GM19397 (cell line): ENCODE measurements around the gene SLC25A51.
A peak's percentile ranks its signal among the peaks of the same experiment; 100 is the strongest.

Experiments used
- ATAC-seq: cut with Tn5 transposase; IDR thresholded peaks from one replicate; pipeline ENCODE4 v1.9.1; 2021; ENCODE audit warnings: mild to moderate bottlenecking, moderate library complexity; ENCODE audit not compliant: unreplicated experiment

Gene SLC25A51, protein sequence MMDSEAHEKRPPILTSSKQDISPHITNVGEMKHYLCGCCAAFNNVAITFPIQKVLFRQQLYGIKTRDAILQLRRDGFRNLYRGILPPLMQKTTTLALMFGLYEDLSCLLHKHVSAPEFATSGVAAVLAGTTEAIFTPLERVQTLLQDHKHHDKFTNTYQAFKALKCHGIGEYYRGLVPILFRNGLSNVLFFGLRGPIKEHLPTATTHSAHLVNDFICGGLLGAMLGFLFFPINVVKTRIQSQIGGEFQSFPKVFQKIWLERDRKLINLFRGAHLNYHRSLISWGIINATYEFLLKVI

DNA sequence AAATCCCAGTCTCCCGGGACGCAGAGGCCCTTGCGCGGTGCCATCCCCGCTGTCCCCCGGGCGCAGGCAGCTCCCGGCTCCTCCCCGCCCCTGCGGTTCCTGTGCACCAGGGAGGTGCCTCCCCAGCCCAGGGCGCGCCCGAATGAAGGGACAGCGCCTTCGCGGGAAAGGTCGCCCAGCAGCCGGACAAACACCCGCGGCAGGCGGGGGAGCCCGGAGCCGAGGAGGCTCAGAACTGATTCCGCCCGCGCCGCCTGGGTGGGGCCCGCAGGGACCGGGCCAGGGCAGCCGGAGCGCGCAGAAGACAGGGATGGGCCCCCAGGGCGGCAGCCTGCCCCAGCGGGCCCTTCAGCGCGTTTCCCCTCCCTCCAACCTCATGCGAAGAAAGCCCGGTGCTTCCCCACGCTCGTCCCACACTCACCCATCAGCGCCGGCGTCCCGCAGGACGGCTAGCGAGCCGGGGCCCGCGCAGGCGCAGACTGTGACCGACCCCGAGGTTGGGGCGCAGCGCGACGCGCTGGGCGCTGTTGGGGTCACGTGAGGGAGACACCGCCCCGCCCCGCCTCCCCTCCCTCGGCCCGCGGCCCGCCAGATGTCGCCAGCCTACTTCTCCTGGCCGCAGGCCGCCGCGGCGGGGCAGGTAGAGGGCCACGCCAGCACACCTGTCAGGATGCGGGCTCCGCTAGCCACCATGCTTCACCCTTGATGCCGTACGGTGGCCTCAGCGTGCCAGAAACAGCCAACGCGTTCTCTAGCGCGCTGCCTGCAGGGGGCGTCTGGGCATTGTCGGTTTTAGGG, at the start of gene SLC25A51:
SLC25A51 (minus strand) TSS at position 481 of the 798 bp plus-strand sequence. CDS start 15,577 bp downstream, outside the sequence.
- peak; percentile 87 for ATAC-seq

DNA sequence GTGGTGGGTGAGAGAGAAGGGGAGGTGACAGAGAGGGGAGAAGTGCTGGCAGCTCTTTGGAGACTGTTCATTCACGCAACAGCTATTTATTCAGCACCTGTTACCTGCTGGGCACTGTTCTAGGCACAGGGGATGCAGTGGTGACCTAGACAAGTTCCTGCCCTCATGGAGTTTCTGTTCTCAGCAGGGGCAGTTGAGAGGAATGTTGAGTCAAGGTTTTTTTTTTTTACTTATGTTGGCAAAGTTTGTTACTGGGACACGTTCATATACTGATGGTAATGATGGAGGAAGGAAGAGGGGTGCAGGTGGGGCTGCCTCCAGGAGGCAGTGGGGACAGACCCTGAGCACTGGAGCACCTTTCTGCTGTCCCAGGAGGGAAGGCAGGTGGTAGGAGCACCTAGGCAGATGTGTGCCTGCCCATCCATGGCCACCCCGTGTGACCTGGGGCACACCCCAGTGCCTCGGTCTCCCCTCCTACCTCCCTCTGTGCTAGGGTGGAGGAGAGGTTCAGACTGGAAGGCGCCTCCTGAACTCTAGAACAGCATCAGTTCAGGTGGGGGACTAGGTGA, 49.4 kb upstream of the SLC25A51 start:
- no peak for ATAC-seq

DNA sequence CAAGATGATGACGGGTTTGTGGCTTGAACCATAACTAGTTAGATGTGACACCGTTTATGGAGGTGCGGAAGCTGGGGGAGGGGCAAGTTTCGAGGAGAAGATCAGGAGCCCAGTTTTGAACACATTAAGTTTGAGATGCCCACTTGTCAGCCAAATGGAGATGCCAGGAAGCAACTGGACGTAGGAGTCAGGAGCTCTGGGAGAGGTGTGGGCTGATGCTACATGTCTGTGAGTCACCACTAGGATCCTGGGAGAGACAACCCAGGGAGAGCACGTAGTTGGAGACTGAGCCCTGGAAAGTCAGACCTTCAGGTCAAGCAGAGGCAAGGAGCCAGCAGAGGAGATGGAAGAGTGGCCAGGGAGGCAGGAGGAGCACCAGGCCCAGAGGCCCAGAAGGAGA, 48.8 kb upstream of the SLC25A51 start:
- no peak for ATAC-seq

DNA sequence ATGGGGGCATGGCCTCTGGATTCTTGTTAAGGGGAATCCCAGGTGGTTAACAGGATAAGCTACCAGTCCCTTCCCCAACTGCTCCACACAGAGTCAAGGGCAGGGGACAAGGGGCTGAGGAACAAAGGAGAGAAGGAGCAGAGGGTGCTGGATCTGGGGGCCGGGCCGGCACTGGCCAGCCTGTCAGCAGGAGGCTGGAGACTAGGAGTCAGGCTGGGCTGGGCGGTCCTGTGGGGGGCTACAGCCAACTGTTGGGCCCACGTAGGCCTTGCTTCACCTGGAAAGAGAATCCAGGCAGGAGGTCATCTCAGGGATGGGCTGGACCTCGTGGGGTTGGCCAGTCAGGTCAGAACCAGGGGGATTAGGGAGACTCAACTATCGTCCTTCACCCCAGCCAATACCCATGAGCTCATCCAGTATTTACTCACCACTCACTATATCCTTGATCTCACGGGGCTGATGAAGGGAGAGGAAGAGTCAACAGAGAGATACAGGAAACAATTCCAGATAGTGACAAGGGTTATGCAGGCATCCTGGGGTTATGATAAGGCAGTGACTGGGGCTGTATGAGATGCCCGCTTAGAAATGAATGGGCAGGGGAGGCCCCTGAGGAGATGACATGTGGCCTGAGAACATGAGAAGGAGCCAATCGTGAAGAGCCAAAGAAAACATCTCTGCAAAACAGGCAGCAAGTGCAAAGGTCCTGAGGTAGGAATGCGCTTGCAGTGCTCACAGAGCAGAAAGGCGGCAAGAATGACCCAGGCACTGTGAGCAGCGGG, 47.9 kb upstream of the SLC25A51 start:
- no peak for ATAC-seq

DNA sequence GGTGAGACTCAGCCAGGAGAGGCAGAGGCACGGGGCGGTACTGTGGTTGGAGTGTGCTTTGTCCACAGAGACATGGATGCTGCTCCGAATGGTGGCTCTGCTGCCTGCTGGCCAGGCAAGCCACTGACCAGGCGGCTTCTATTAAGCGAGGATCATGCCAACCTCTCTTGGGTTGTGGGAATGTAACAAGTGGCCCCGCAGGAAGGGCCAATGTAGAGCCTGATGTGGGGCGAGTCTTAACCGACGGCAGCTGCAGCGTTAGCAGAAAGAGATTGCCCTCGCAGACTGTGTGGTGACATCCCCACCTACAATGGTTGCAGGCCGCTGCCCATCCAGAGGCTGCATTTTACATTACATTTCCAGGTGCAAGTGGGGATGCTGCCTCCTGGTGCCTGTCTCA, 46.6 kb upstream of the SLC25A51 start:
- no peak for ATAC-seq

DNA sequence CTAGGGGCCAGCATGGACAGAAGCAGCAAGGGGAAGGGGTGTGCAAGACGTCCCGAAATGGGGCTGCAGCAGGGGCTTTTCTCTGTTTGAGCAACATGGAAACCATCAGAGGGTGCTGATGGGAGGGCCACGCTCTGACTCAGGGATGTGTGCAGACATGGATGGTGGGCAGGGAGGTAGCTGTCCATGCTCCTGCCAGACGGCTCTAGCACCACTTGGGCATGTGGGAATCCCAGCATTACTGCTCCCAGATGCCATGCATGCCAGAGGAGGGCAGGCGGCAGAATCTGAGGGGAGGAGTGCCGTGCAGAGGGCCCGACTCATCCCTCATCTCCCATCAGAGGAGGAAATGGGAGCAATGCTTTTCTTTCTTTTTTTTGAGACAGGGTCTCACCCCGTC, 45.6 kb upstream of the SLC25A51 start:
- ATAC-seq: no peak

DNA sequence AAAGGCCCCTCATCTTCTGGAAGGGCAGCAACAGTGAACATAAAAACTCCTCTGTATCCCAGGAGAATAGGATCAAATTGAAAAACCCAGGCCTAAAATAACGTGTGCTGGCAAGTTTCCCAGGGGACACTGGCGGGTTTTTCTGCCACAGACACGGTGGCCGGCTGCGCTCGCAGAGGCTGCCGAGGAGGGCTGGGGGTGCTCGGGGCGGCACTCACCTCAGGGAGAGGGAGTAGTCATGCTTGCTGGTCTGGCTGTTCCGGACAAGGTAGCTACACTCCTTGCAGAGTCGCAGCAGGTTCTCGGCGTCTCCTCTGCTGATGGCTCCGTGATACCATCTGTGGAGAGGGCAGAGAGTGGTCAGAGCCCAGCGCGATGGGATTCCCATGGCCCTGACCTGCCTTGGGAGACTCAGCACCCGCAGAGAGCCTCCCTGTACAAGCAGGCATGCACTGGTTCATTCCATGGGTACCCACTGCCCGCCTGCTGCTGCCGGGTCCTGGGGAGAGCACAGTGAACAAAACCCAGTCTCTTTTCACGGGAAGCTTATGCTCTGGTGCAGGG, 44.6 kb upstream of the SLC25A51 start:
- ATAC-seq: no peak

DNA sequence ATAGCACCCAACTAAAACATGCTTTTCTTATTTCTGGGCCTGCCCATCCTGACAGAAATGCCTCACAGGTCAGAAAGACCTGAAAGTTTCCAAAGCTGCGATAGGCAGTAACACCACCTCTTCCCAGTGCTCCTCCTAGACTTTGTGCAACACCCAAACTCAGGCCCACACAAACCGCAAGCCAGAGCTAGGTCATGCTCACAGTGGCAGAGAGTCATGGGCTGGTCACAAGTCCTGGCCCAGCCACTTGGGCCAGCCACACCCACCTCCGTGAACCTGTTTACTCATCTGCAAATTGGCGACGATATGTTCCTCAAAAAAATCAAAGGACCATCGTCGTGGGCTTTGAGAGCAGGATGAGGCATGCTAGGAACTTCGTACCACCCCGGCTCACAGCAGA, 44.0 kb upstream of the SLC25A51 start:
- ATAC-seq: no peak

DNA sequence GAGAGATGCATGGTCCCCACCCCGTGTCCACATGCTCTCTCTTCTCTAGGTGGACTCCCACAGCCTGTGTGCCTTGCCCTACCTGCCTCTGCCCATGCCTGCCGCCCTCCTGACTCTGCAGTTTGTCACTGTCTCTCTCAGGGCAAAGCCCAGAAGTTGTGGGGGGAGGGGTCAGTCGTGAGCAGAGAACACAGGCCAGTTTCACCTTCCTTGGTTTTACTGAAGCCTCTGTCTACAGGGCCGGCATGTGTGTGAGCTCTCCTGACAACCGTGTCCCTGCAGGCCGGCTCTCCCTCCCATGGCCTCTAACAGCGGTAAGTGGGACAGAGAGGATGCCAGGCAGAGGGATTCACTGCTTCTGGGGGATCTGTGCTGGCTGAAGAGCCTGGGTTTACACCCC, 43.5 kb upstream of the SLC25A51 start:
- no peak for ATAC-seq

DNA sequence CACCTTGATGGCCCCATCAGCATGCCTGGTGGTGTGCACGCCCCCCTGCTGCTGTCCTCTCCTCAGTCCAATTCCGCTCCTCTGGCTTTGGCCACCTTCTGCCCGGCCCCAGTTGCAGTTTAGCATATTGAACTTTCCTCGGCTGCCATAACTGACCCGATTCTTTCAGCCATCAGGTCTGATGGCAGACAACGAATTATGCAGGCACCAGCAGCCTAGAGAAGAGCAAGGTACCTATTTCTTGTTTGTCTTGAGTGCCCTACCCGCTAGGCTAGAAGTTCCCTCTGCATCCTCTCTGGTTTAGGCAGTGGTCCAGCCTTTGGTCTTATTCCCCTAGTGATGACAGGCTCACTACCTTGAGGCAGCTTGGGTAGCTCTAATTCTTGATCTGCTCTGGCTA, 43.0 kb upstream of the SLC25A51 start:
- no peak for ATAC-seq

DNA sequence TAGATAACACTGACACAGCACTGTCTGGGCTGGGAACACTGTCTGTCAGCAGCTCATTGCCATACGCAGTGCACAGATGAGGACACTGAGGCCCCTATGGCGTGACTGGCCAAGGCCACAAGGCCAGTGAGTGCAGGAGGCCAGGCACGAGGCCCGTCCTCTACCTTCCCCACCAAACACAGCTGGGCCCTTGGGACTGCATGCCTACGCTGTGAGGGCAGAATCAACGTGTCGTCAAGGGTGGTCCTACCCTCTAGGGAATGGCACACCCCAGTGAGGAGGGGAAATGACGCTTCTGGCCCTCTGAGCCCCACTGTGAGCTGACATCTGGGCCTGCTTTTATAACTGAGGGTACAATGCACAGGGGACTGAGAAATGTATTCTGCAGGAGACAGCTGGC, 42.1 kb upstream of the SLC25A51 start:
- ATAC-seq: no peak

DNA sequence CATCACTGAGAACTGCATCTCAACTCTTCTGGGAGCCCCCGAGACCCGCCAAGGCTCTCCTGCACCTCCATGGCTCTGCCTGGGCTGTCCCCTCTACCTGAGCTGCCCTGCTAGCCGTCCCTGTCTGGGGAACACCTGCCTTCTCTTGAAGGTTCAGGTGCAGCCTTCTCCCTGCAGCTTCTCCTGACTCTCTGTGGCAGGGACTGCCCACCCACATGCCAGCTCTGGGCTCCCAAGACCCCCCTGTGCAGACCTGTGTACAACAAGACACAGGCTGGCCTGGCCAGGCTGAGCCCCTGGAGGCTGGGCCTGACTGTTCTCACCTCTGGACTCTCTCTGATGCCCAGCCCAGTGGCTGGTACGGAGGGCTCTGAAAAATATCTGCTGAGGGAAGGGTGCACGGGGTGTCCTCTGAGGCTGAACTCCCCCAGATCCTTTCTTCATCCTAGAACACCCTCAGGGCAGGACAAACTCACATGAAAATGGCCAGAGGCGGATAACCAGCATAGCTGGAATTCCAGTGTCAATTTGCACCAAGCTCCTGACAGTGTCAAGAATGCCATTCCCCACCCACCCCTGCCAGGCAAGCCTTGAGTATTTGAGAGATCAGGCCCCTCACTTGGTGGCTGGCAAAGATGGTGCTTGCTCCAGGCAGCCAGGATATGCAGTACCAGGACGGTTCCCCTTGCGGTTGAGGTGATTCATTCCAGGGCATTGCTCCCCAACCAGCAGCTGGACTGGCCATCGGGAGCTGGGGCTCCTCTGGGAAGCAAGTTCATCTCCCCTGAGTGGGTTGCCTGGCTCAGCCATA, 40.9 kb upstream of the SLC25A51 start:
- ATAC-seq: no peak

DNA sequence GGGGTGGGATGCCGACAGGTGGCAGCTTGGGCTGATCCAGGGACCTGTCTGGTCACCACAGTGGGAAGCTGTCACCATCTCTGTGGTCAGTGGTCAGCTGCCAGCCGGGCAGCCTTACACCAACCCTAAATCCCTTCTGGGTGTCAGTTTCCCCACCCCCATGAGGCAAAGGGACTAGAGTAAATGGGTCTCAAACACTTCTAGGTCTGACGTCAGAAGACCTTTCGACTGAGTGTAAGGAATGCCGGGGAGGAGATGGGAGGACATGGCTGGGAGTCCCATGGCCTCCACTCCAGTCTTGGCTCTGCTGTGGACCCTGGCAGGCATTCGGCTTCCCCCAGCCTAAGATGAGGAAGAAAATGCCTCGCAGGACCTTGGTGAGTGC, 40.3 kb upstream of the SLC25A51 start:
- no peak for ATAC-seq

DNA sequence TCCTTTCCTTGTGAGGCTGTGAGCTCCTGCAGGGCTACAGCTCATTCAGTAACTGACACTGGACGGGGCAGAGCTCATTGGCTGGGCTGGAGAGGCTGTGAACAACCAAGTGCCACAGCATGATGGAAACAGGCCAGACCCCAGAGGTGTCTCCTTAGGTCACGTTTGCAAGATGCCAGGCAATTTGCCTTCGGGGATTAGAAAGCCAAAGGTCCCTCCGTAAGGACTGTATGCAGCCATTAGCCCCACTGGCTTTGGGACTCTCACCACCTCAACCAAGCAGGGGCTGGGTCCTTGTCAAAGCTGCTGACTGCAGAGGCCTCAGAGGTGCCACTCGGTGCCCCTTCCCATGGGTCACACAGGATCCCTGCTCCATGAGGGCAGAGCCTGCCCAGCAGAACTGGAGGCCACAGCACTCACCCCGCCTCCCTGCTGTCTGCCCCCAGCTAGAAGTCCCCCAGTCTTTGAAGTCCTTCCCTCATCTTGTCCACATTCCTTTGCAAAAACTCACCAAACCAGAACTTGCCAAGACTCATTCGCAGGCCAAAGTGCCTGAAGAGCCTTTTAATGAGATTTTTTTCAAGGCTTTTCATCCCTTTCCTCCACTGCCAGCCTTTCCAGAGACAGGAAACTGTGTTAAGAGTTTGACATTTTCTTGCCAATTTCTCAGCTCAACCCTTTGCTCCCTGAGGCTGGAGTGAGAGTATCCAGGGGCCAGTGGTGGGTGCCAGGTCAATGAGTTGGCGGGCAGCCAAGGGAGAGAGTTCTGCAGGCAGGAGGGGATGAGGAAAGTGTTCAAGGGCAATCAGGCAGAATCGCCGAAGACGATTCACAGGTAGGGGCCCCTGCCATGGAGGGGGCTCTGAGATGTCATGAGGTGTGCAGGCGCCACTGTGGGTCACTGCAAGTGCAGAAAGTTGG, 39.7 kb upstream of the SLC25A51 start:
- ATAC-seq: no peak

DNA sequence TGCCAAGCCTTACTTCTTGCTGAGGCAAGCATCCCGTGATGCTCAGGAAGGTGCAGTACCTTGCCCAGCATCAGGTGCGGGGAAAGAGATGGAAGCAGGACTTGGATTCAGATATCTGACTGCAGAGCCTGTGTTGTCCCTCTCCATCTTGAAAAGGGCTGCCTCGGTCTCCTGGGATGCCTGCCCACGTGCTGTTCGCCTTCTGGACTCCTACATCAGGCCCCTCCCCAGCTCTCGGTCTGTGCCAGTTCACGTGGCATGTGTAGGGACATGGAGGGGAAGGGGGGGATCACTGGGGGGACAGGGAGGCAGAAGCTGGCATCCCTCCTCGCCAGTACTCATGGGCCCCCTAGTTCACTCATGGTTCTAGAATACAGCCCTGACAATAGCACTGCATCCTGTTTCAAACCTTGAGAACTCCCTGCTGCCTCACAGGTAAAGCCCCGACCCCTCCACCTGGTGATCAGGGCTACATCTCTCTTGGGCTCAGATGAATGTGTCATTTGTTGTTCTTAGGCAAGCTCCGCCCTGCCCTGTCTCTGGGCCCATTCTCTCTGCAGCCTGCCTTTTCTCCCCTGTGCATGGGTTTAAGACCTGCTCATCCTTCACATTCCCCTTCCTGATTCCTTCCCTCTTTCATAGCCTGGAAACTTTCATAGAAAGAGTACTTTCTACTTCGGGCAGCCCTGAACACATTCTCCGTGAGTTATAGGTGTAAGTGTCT, 38.9 kb upstream of the SLC25A51 start:
- no peak for ATAC-seq

DNA sequence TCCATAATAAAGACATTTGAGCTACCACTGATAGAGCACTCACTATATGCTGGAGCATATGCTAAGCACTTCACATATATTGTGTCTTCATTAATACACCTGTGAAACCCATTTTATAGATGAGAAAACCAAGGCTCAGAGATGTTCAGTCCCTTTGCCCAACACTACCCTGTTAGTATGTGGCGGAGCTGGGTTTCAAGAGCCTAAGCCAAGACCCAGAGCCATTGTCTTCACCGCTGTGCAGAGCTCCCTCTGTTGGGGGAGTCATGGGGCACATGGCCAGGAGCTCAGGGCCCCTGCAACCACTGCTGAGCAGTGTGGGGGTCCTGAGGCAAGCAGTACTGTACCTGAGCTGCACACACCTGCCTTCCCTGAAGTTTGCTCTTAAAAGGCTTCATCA, 37.3 kb upstream of the SLC25A51 start:
- no peak for ATAC-seq

DNA sequence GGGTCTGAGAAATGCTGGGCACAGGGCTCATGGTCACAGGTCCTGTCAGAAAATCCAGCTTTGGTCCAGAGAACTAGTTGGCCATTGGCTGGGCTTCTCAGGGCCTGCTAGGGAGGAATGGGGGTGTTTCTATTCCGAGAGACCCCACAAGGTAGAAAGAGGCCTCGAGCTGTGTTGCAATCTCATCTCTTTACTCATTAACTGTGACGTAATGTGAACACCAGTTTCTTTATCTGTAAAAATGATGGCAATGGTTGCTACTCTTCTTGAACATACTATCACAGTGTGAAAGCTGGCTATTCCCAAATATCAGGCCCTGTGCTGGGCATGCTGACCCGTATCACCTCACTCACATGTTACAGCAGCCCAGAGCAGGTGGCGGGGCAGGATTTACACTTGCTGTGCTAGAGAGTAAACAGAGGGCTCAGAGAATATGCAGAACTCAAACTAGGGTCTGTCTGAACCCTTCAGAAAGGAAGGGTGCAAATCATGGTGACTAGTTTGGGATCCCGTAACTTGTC, 35.7 kb upstream of the SLC25A51 start:
- no peak for ATAC-seq
